BJ (cell line): ENCODE measurements around the gene GGCT. TPM values are rescaled to one million over a fixed set of nuclear protein-coding genes. Genes with fewer than 3 reads are reported as not detected.
"Not testable (repeated sequence)": the region's sequence is repeated elsewhere in the genome, so short reads cannot be mapped to it uniquely, and the experiment has no call there.

ENCODE experiments used
- CTCF ChIA-PET: fragments of 350-600 bp; formaldehyde crosslinking; extraction: SDS; loops from one replicate; lab custom pipeline; 2021; ENCODE audit warnings: antibody characterized with exemption, inconsistent platforms; lab: Yijun Ruan, JAX
- POLR2A ChIA-PET: fragments of 300-600 bp; sonication (Branson Sonifier 250); formaldehyde crosslinking; extraction: SDS; loops from one replicate; lab custom pipeline; 2021; ENCODE audit warnings: antibody characterized with exemption; lab: Charles Lee
- DNase-seq: peaks from one replicate; pipeline ENCODE4 v3.0.0-alpha.2; 2011; ENCODE audit warnings: low read depth
- H3K27me3 ChIP-seq: 2 replicates; pipeline ENCODE4 v1.6.0; 2011; ENCODE audit warnings: low read length; ENCODE audit not compliant: control insufficient read depth, insufficient read depth
- H3K36me3 ChIP-seq: 2 replicates; pipeline ENCODE4 v1.5.1; 2011; ENCODE audit warnings: low read length; ENCODE audit not compliant: control insufficient read depth, insufficient read depth
- H3K4me3 ChIP-seq: 2 replicates; pipeline ENCODE4 v1.5.1; 2011; ENCODE audit warnings: low read depth, mild to moderate bottlenecking, control low read depth, low read length
- CTCF ChIP-seq: IDR thresholded peaks from 2 replicates; pipeline ENCODE4 v1.5.1; 2011; ENCODE audit warnings: low read depth, mild to moderate bottlenecking, control low read depth, inconsistent platforms, low read length, moderate library complexity; ENCODE audit not compliant: insufficient read depth
- polyA plus RNA-seq: library from polyadenylated mRNA; depleted of rRNA; stranded (reverse); fragments of >200 nt; gene quantifications from 2 replicates; pipeline ENCODE4 v1.2.3, GENCODE V29; 2011

GGCT gene
- polyA plus RNA-seq, 1 experiment: 16.5 TPM

- no peaks in the 10 kb centered on the region for H3K36me3 ChIP-seq
- no peak for DNase-seq
- no peaks in the 10 kb centered on the region for H3K27me3 ChIP-seq
- CTCF ChIA-PET: interaction anchor here (1.2 to 1.8 kb wide), 3 partner anchors 12 to 24 kb away, joined by 4 to 7 read pairs (median 6); no protein-coding TSS in a partner anchor
- no peak overlapping the region for H3K4me3 ChIP-seq
- POLR2A ChIA-PET: no interaction called here
- TF ChIP-seq CTCF: no peak
Observed at GRCh38 chr7:30533886-30534285, 29.3 kb upstream of the GGCT start.

GRCh38 chr7:30531286-30531685 is 26.7 kb upstream of the GGCT start:
- TF ChIP-seq CTCF: no peak
- Histone ChIP-seq H3K4me3 (no peak overlapping the region), H3K36me3 (no peaks in the 10 kb centered on the region), H3K27me3 (no peaks in the 10 kb centered on the region)
- no peak for DNase-seq
- ChIA-PET CTCF (interaction anchor here (1.3 kb wide), 1 partner anchor 18 kb away, joined by 3 read pairs; no protein-coding TSS in a partner anchor), POLR2A (no interaction called here)

- CTCF ChIA-PET: no interaction called here
- no peaks in the 10 kb centered on the region for H3K27me3 ChIP-seq
- H3K4me3 ChIP-seq: no peak overlapping the region
- H3K36me3 ChIP-seq: no peaks in the 10 kb centered on the region
- no peak for DNase-seq
- no peak for TF ChIP-seq CTCF
- POLR2A ChIA-PET: no interaction called here
Observed at GRCh38 chr7:30530373-30530772, 25.7 kb upstream of the GGCT start.

- CTCF ChIA-PET: no interaction called here
- no peak for TF ChIP-seq CTCF
- POLR2A ChIA-PET: no interaction called here
Observed at GRCh38 chr7:30528779-30529178, 24.1 kb upstream of the GGCT start.

GRCh38 chr7:30527297-30527696 is 22.7 kb upstream of the GGCT start:
- H3K4me3 ChIP-seq, H3K36me3 ChIP-seq, POLR2A ChIA-PET, DNase-seq, H3K27me3 ChIP-seq: not testable (repeated sequence)
- CTCF ChIA-PET: interaction anchor here (0.9 to 1.3 kb wide), 2 partner anchors 14 to 17 kb away, joined by 3 to 5 read pairs; no protein-coding TSS in a partner anchor

More at GRCh38 chr7:30528779-30529178, 24.1 kb upstream of the GGCT start:
- Histone ChIP-seq H3K4me3 (no peak overlapping the region), H3K36me3 (no peaks in the 10 kb centered on the region), H3K27me3 (no peaks in the 10 kb centered on the region)
- no peak for DNase-seq

GRCh38 chr7:30526163-30526562 is 21.5 kb upstream of the GGCT start:
- H3K4me3 ChIP-seq: no peak overlapping the region
- no peaks in the 10 kb centered on the region for H3K36me3 ChIP-seq
- ChIA-PET CTCF (interaction anchor here (0.9 kb wide), 1 partner anchor 13 kb away, joined by 3 read pairs; no protein-coding TSS in a partner anchor), POLR2A (no interaction called here)
- H3K27me3 ChIP-seq: no peaks in the 10 kb centered on the region; the same call in 1 of the 2 replicates
- no peak for TF ChIP-seq CTCF
- DNase-seq: no peak
